ENCODE measurements around the gene IGFBP3.

Gene IGFBP3

GRCh38 chr7:45872116-45873034, 48.7 kb downstream of the IGFBP3 start:
- DNase-seq, result peak; percentile 7

- DNase-seq, result no peak
Observed at GRCh38 chr7:45869426-45869825, 51.6 kb downstream of the IGFBP3 start.

GRCh38 chr7:45867471-45867870, 53.6 kb downstream of the IGFBP3 start:
- DNase-seq, result no peak

- DNase-seq, result no peak
Observed at GRCh38 chr7:45865594-45866410, 55.3 kb downstream of the IGFBP3 start.

GRCh38 chr7:45863715-45864114, 57.4 kb downstream of the IGFBP3 start:
- no peak for DNase-seq

All from hematopoietic multipotent progenitor cell treated with erythropoietin and hydrocortisone succinate and interleukin-3 and kit ligand, for 4 days (in vitro differentiated cells).